ENCODE data around the gene C14orf119.

Gene C14orf119

DNA sequence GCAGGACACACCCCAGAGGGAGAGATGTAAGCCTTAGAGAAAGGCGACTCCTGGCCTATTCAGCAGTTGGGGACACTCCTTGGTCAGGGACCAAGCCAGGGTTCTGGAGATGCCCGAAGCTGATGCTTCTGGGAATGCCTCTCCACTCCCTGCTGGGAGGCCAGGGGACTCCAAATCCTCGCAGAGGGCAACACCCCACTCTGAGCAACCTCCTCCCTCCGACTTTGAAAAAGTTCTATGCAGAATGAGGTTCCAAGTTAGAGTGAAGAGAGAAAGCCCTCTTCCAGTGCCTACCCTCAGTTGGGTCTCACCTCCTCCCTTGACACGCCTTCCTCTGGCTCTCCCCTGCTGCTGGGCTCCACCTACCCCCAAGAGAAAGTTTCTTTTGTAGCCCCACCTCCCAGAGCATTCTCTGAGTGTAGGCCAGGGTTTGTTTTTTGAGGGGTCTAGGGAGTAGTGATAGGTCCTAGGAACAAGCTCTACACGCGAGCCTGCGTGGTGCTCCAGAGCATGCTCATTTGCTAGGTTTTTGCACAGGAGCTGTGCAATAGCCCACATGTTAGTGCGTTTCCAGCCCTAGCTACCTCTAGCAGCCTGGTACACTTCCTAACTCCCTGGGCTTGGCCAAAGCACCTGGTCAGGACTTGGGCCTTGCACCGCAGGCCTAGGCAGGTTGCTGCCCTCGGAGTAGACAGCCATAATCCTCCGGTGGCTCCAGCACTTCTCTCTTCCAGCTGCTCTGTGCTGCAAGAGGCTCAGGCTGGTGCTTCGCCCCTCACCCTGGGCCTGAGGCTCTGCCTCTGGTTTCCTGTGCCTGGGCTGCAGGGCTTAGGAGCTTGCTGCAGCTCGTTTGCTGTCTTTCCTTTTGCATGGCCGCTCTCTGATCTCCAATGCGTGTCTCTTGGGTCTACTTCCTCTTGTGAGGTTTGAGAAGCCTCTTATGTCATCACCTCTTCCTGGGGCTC, 24.3 kb downstream of the C14orf119 start:
- Histone ChIP-seq H3K4me2 (ENCODE audit: low read length) (no peak overlapping the region), H3K4me3 (ENCODE audit: low read depth, low read length) (no peak overlapping the region), H3K79me1 (ENCODE audit: low read length) (no peaks in the 10 kb centered on the region), H3K9me3 (ENCODE audit: insufficient read depth, low read depth, low read length) (no peaks in the 10 kb centered on the region), H4K12ac (ENCODE audit: low read depth, low read length) (no peak overlapping the region), H3K79me2 (ENCODE audit: control insufficient read depth, insufficient read depth, low read length, poor library complexity) (no peaks in the 10 kb centered on the region), H3K4ac (ENCODE audit: low read depth, low read length) (no peak overlapping the region), H3K14ac (ENCODE audit: low read length) (no peak overlapping the region), H2BK5ac (ENCODE audit: low read depth, low read length, poor library complexity) (no peak overlapping the region), H2AK5ac (ENCODE audit: low read length) (no peak overlapping the region), H3K9ac (ENCODE audit: low read length) (no peak overlapping the region), H2BK120ac (ENCODE audit: insufficient read depth, low read length, poor library complexity) (no peak overlapping the region), H2AFZ (ENCODE audit: insufficient read depth, low read length, poor library complexity) (no peak overlapping the region), H4K8ac (ENCODE audit: low read depth, low read length) (no peak overlapping the region), H3K4me1 (ENCODE audit: control insufficient read depth in 1 of 2, insufficient read depth in 2 of 2, low read length in 2 of 2) (peaks cover 3 to 6% of the 10 kb centered on the region in 2 experiments), H3K27ac (ENCODE audit: low read depth, low read length) (no peak overlapping the region), H3K27me3 (ENCODE audit: insufficient read depth, low read length) (no peaks in the 10 kb centered on the region), H3K18ac (ENCODE audit: low read length) (no peak overlapping the region), H3K36me3 (ENCODE audit: control insufficient read depth in 1 of 2, insufficient read depth in 2 of 2, low read length in 2 of 2) (no peaks in the 10 kb centered on the region), H4K91ac (ENCODE audit: low read depth, low read length) (no peak overlapping the region), H3K23ac (ENCODE audit: low read length) (no peak overlapping the region), H2BK12ac (ENCODE audit: low read length) (no peak overlapping the region)
- WGBS (ENCODE audit: extremely low coverage, insufficient coverage, insufficient read length), result no CpG with 5 or more reads among the region's 16 CpGs
- DNase-seq, result no peak

DNA sequence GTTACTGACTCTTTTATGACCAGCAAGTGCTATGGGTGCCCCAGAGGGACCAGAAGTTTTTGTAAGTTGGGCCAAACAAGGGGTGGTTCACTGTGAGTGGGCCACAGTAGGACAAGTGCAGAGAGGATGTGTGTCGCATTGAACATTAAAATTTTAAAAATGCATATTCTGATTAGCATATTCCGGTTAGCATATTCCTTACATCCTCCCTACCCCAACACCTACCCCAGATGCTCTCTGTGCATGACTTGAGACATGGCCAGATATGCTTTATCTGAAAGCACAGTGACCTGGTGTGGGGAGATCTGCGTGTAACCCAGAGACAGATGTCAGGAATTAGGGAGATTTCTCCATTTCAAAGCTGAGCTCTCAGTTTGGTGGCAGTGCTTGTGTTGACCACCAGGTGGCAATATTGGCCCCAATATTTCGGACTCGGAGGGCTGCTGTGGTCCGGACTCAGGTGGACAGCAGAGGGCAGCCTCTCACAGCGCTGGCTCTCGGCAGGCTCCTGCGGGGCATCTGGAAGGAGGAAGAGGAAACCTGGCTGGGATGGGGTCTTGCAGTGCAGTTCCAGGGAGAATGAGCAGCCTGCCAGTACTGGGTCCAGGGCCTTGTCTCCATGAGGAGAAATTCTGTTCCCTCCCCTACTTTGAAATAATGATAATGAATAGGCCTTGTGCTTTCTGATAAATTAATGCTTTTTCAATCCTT, 25.4 kb downstream of the C14orf119 start:
- H3K9me3 ChIP-seq (ENCODE audit: insufficient read depth, low read depth, low read length), result no peaks in the 10 kb centered on the region
- no peak overlapping the region for H3K23ac ChIP-seq (ENCODE audit: low read length)
- no peak overlapping the region for H3K4me3 ChIP-seq (ENCODE audit: low read depth, low read length)
- no peak overlapping the region for H2BK5ac ChIP-seq (ENCODE audit: low read depth, low read length, poor library complexity)
- H3K4me2 ChIP-seq (ENCODE audit: low read length), result no peak overlapping the region
- no peak overlapping the region for H4K8ac ChIP-seq (ENCODE audit: low read depth, low read length)
- H2BK120ac ChIP-seq (ENCODE audit: insufficient read depth, low read length, poor library complexity), result no peak overlapping the region
- H3K36me3 ChIP-seq (ENCODE audit: control insufficient read depth in 1 of 2, insufficient read depth in 2 of 2, low read length in 2 of 2), result no peaks in the 10 kb centered on the region
- H3K14ac ChIP-seq (ENCODE audit: low read length), result no peak overlapping the region
- DNase-seq, result peak; percentile 80 to 96
- no peak overlapping the region for H3K18ac ChIP-seq (ENCODE audit: low read length)
- H2BK12ac ChIP-seq (ENCODE audit: low read length), result no peak overlapping the region
- no peak overlapping the region for H3K27ac ChIP-seq (ENCODE audit: low read depth, low read length)
- no peak overlapping the region for H2AK5ac ChIP-seq (ENCODE audit: low read length)
- no peak overlapping the region for H3K4ac ChIP-seq (ENCODE audit: low read depth, low read length)
- H3K4me1 ChIP-seq (ENCODE audit: control insufficient read depth in 1 of 2, insufficient read depth in 2 of 2, low read length in 2 of 2), result peaks cover 0 to 2% of the 10 kb centered on the region in 2 experiments
- no peak overlapping the region for H3K9ac ChIP-seq (ENCODE audit: low read length)
- H4K91ac ChIP-seq (ENCODE audit: low read depth, low read length), result no peak overlapping the region
- no peaks in the 10 kb centered on the region for H3K79me1 ChIP-seq (ENCODE audit: low read length)
- H3K27me3 ChIP-seq (ENCODE audit: insufficient read depth, low read length), result no peaks in the 10 kb centered on the region
- H4K12ac ChIP-seq (ENCODE audit: low read depth, low read length), result no peak overlapping the region
- WGBS (ENCODE audit: extremely low coverage, insufficient coverage, insufficient read length), result no CpG with 5 or more reads among the region's 9 CpGs
- H3K79me2 ChIP-seq (ENCODE audit: control insufficient read depth, insufficient read depth, low read length, poor library complexity), result no peaks in the 10 kb centered on the region
- no peak overlapping the region for H2AFZ ChIP-seq (ENCODE audit: insufficient read depth, low read length, poor library complexity)

DNA sequence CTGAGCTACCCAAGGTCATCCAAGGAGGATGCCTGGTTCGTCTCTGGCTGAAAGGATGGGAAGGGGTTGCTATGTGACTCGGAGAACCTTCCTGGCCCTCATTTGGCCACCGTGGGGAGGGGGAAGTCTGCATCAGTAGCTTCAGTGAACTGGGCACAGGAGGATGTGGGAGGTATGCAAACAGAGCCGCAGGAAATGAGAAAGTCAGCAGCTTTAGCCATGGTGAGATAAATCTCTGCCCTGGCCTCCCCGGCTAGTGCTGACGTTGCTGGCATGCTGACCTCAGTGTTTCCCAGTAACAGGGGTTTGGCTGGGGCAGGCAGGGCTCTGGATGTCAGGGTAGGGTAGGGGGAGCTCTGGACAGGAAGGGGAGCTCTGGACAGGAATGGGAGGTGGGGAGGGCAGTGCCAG, 26.1 kb downstream of the C14orf119 start:
- Histone ChIP-seq H2BK120ac (ENCODE audit: insufficient read depth, low read length, poor library complexity) (no peak overlapping the region), H2BK5ac (ENCODE audit: low read depth, low read length, poor library complexity) (no peak overlapping the region), H3K79me2 (ENCODE audit: control insufficient read depth, insufficient read depth, low read length, poor library complexity) (no peaks in the 10 kb centered on the region), H3K14ac (ENCODE audit: low read length) (no peak overlapping the region), H3K4me3 (ENCODE audit: low read depth, low read length) (no peak overlapping the region), H4K12ac (ENCODE audit: low read depth, low read length) (no peak overlapping the region), H3K79me1 (ENCODE audit: low read length) (no peaks in the 10 kb centered on the region), H3K23ac (ENCODE audit: low read length) (no peak overlapping the region), H3K18ac (ENCODE audit: low read length) (no peak overlapping the region), H3K4ac (ENCODE audit: low read depth, low read length) (no peak overlapping the region), H2AFZ (ENCODE audit: insufficient read depth, low read length, poor library complexity) (no peak overlapping the region), H3K27me3 (ENCODE audit: insufficient read depth, low read length) (no peaks in the 10 kb centered on the region), H3K4me1 (ENCODE audit: control insufficient read depth in 1 of 2, insufficient read depth in 2 of 2, low read length in 2 of 2) (peaks cover 0 to 2% of the 10 kb centered on the region in 2 experiments), H3K9me3 (ENCODE audit: insufficient read depth, low read depth, low read length) (no peaks in the 10 kb centered on the region), H3K9ac (ENCODE audit: low read length) (no peak overlapping the region), H4K8ac (ENCODE audit: low read depth, low read length) (no peak overlapping the region), H2AK5ac (ENCODE audit: low read length) (no peak overlapping the region), H2BK12ac (ENCODE audit: low read length) (peak overlapping the region; percentile 27), H4K91ac (ENCODE audit: low read depth, low read length) (no peak overlapping the region), H3K27ac (ENCODE audit: low read depth, low read length) (no peak overlapping the region), H3K36me3 (ENCODE audit: control insufficient read depth in 1 of 2, insufficient read depth in 2 of 2, low read length in 2 of 2) (no peaks in the 10 kb centered on the region), H3K4me2 (ENCODE audit: low read length) (no peak overlapping the region)
- peak; percentile 9 to 37 for DNase-seq
- WGBS (ENCODE audit: extremely low coverage, insufficient coverage, insufficient read length), result no CpG with 5 or more reads among the region's 6 CpGs

DNA sequence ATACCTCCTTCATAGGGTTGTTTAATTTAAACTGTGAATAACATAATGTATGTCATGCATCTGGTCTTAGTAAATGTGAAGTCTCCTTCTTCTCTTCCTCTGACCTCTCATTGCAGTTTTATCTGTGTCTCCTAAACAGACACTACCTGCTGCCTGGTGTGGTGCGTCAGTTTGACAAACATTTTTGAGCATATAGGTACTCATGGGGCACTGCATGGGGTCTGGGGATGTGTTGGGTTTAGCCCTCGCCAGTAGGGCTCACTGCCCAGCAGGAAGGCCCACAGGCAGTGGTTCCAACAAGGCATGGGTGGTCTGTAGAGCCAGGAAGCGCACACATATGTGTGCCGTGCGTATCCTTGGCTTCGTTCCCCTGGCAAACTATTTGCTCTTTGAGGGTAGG, 26.8 kb downstream of the C14orf119 start:
- no peak for DNase-seq
- Histone ChIP-seq H2BK5ac (ENCODE audit: low read depth, low read length, poor library complexity) (no peak overlapping the region), H3K14ac (ENCODE audit: low read length) (no peak overlapping the region), H4K91ac (ENCODE audit: low read depth, low read length) (no peak overlapping the region), H4K12ac (ENCODE audit: low read depth, low read length) (no peak overlapping the region), H3K36me3 (ENCODE audit: control insufficient read depth in 1 of 2, insufficient read depth in 2 of 2, low read length in 2 of 2) (peaks cover 2 to 5% of the 10 kb centered on the region in 2 experiments), H3K79me2 (ENCODE audit: control insufficient read depth, insufficient read depth, low read length, poor library complexity) (no peaks in the 10 kb centered on the region), H3K4me3 (ENCODE audit: low read depth, low read length) (no peak overlapping the region), H3K9me3 (ENCODE audit: insufficient read depth, low read depth, low read length) (no peaks in the 10 kb centered on the region), H3K4me1 (ENCODE audit: control insufficient read depth in 1 of 2, insufficient read depth in 2 of 2, low read length in 2 of 2) (peaks cover 0 to 2% of the 10 kb centered on the region in 2 experiments), H3K79me1 (ENCODE audit: low read length) (no peaks in the 10 kb centered on the region), H2AFZ (ENCODE audit: insufficient read depth, low read length, poor library complexity) (no peak overlapping the region), H3K27me3 (ENCODE audit: insufficient read depth, low read length) (no peaks in the 10 kb centered on the region), H2BK12ac (ENCODE audit: low read length) (no peak overlapping the region), H3K9ac (ENCODE audit: low read length) (no peak overlapping the region), H3K4ac (ENCODE audit: low read depth, low read length) (no peak overlapping the region), H3K23ac (ENCODE audit: low read length) (no peak overlapping the region), H3K18ac (ENCODE audit: low read length) (no peak overlapping the region), H2AK5ac (ENCODE audit: low read length) (no peak overlapping the region), H3K27ac (ENCODE audit: low read depth, low read length) (no peak overlapping the region), H2BK120ac (ENCODE audit: insufficient read depth, low read length, poor library complexity) (no peak overlapping the region), H3K4me2 (ENCODE audit: low read length) (no peak overlapping the region), H4K8ac (ENCODE audit: low read depth, low read length) (no peak overlapping the region)
- no CpG with 5 or more reads among the region's 6 CpGs for WGBS (ENCODE audit: extremely low coverage, insufficient coverage, insufficient read length)

Data from trophoblast cell (in vitro differentiated cells and primary cell).